SJSA1 (cell line): ENCODE measurements around the gene CXCR3. TPM values are rescaled to one million over a fixed set of nuclear protein-coding genes. Genes with fewer than 3 reads are reported as not detected.
"Not testable (repeated sequence)": the region's sequence is repeated elsewhere in the genome, so short reads cannot be mapped to it uniquely, and the experiment has no call there.

ENCODE experiments used
- DNase-seq, 2 experiments: peaks; one replicate each; pipeline ENCODE4 v3.0.0-alpha.2; 2015 to 2020; ENCODE audit warnings: low spot score in 2 of 2, low read depth in 1 of 2
- H3K27ac ChIP-seq: fragments of 250-450 bp; sonication (Bioruptor Pico); 2 replicates; pipeline ENCODE4 v1.5.1; 2020; ENCODE audit warnings: mild to moderate bottlenecking, moderate library complexity
- H3K27me3 ChIP-seq: fragments of 250-450 bp; sonication (Bioruptor Pico); replicated peaks from 2 replicates; pipeline ENCODE4 v1.5.1; 2020; ENCODE audit warnings: mild to moderate bottlenecking, moderate library complexity
- H3K36me3 ChIP-seq: fragments of 250-450 bp; sonication (Bioruptor Pico); 2 replicates; pipeline ENCODE4 v1.5.1; 2020; ENCODE audit warnings: mild to moderate bottlenecking
- H3K4me1 ChIP-seq: fragments of 250-450 bp; sonication (Bioruptor Pico); replicated peaks from 2 replicates; pipeline ENCODE4 v1.6.1; 2021; ENCODE audit warnings: mild to moderate bottlenecking
- H3K4me3 ChIP-seq: fragments of 250-450 bp; sonication (Bioruptor Pico); 2 replicates; pipeline ENCODE4 v1.5.1; 2020; ENCODE audit warnings: mild to moderate bottlenecking
- H3K9me3 ChIP-seq: fragments of 250-450 bp; sonication (Bioruptor Pico); replicated peaks from 2 replicates; pipeline ENCODE4 v1.5.1; 2020; ENCODE audit warnings: mild to moderate bottlenecking
- total RNA-seq: library from RNA; depleted of rRNA; stranded (reverse); fragments of >200 nt; shearing (Covaris generic); gene quantifications from 2 replicates; pipeline ENCODE4 v1.2.3, GENCODE V29; 2014

The CXCR3 gene
- total RNA-seq, 1 experiment from 2014 or later = not detected

DNA sequence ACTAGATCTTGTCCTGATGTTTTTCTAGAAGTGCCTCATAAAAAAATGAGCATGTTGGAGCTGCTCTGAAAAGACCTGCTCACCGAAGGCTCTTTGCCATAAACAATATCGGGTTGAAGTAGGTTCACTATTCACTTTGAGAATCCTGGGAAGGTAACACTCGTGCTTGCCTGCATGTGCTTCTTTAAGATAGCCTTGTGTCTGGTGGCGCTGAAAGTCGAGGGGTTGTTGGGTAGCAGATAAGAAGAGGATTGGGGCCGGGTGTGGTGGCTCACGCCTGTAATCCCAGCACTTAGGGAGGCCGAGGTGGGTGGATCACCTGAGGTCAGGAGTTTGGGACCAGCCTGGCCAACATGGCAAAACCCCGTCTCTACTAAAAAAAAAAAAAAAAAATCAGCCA is 6.6 kb downstream of the CXCR3 start:
- H3K27ac ChIP-seq, H3K27me3 ChIP-seq, H3K4me3 ChIP-seq, H3K4me1 ChIP-seq, H3K9me3 ChIP-seq, H3K36me3 ChIP-seq, DNase-seq: not testable (repeated sequence)

DNA sequence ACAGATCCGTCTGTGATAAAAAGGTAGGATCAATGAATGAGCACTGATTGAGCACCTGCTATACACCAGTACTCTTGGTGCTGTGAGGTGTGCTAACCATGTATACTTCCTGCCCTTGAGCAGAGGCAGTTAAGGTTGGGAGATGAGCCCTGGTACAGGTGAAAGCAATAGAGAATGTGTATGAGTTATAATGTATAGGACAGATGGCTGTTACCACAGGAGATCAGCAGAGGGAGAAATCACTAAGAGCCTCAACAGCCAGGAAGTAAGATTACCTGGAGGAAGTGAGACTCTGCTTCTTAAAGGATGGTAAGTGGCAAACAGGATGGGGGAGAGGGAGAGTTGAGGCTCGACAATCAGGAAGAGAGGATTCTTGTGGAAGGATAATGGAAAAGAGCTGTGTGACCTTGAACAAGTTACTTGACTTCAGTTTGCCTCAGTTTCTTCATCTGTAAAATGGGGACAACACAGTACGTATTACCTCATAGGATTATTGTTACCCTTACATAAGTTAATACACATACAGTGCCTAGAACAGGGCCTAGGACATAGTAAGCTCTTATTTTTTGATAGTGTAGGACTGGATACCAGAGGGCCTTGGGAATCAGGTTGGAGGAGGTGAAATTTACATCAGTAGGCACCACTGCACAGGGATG is 9.1 kb downstream of the CXCR3 start:
- DNase-seq = no peak
- Histone ChIP-seq H3K9me3 (no peaks in the 10 kb centered on the region), H3K4me3 (no peak overlapping the region), H3K27ac (no peak overlapping the region), H3K4me1 (no peaks in the 10 kb centered on the region), H3K36me3 (0 out of 2 replicates have a peak, but pooled peaks cover 4% of the 10 kb centered on the region), H3K27me3 (no peaks in the 10 kb centered on the region)

DNA sequence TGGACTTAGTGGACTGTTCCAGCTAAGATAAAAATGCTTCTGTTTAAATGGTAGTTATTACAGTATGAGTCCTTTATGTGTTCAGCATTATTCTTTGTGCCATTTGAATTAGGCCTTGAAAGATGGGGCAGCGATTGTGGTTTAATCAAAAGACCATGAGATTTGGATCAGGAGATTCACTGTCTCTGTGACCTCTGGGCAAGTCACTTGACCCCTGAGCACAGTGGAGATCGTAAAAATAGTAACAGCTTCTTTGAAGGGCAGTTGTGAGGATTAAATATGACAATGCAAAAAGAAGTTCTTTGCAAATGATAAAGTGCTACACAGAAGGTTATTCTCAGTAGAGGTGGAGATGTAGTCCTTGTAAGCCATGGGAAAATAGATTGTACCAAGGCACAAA is 10.8 kb downstream of the CXCR3 start:
- Histone ChIP-seq H3K27ac (no peak overlapping the region), H3K4me3 (no peak overlapping the region), H3K27me3 (no peaks in the 10 kb centered on the region), H3K4me1 (no peaks in the 10 kb centered on the region), H3K36me3 (peaks cover 8% of the 10 kb centered on the region; the same call in 1 of the 2 replicates), H3K9me3 (no peaks in the 10 kb centered on the region)
- no peak for DNase-seq

DNA sequence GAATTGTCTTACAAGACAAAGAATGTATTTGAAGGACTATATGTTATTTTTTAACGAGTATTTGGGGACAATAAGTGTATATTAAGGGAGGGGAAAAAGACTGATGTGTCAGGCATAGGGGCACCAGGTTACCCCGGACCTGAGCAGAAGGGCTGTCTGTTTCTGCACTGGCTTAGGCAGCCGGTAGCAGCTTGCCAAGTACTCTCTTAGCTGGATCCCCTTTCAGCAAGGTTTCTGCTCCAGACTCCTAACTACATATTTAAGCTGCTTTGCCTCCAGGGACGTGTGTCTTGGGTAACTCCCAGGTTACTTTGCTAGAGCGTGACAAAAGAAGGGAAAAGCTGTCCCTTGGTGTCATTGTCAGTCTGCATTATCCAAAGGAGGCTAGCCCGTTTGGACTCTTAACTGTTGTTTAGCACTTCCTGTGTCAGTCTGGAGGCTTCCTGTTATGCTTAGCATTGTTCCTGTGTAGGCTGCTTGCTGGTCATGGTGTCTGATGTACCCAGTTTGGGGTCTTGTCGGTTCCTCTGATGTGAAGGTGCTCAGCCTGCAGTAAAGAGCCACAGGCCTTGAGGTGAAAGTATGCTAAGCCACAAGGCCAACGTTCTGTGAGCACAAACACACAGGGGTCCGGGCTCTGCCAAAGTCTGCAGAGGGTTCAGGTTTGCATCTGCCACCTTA is 11.6 kb downstream of the CXCR3 start:
- H3K27ac ChIP-seq = no peak overlapping the region
- H3K36me3 ChIP-seq = peaks cover 8% of the 10 kb centered on the region; the same call in 1 of the 2 replicates
- H3K4me3 ChIP-seq = no peak overlapping the region

DNA sequence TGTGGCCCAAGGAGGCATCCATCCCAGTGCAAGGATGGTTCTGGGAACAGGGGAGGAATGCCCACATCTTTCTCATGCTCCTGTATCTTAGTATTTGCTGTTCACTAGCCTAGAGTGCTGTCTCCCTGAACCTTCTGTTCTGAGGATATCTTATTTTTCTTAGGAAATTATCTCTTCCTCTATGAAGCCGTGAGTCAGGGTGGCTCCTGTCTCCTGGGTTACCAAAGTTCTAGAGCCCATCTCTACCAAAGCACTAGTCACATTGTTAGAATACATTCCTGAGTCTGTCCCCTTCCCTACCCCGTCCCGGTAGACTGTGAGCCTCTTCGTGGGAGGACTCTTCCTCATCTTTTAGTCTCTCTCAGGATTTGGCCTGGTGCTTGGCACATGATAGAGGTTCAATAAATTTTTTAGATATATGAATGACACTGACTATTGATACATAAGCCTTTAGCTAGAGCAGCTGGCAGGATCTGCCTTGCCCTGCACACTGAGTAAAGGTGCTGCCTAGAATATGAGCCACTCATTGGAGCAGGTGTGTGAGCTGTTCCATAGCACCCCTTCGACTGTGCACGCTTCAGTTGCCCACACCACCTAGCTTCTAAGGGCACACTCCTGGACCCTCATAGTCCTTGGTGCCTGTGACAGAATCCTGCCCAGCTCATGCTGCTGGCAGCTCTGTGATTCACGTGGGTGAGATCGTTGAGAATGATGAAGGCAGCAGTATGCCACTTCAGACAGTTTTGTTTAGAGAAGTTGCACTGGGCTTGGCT is 13.3 kb downstream of the CXCR3 start:
- Histone ChIP-seq H3K9me3 (no peaks in the 10 kb centered on the region), H3K27ac (no peak overlapping the region), H3K4me1 (no peaks in the 10 kb centered on the region), H3K27me3 (no peaks in the 10 kb centered on the region), H3K36me3 (peaks cover 8% of the 10 kb centered on the region; the same call in 1 of the 2 replicates), H3K4me3 (no peak overlapping the region)
- no peak for DNase-seq

More for the DNA sequence above, 11.6 kb downstream of the CXCR3 start:
- Histone ChIP-seq H3K9me3 (no peaks in the 10 kb centered on the region), H3K4me1 (no peaks in the 10 kb centered on the region), H3K27me3 (no peaks in the 10 kb centered on the region)
- no peak for DNase-seq

DNA sequence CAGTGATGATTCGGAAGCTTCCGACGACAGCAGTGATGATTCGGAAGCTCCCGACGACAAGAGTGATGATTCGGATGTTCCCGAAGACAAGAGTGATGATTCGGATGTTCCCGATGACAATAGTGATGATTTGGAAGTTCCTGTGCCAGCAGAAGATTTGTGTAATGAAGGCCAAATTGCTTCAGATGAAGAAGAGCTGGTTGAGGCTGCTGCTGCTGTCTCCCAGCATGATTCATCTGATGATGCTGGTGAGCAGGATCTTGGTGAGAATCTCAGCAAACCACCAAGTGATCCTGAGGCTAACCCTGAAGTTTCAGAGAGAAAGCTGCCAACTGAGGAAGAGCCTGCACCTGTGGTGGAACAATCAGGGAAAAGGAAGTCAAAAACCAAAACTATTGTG is 14.2 kb downstream of the CXCR3 start:
- Histone ChIP-seq H3K4me1 (no peaks in the 10 kb centered on the region), H3K36me3 (peaks cover 7% of the 10 kb centered on the region; the same call in 1 of the 2 replicates), H3K4me3 (no peak overlapping the region), H3K27ac (no peak overlapping the region), H3K9me3 (no peaks in the 10 kb centered on the region), H3K27me3 (no peaks in the 10 kb centered on the region)
- no peak for DNase-seq

DNA sequence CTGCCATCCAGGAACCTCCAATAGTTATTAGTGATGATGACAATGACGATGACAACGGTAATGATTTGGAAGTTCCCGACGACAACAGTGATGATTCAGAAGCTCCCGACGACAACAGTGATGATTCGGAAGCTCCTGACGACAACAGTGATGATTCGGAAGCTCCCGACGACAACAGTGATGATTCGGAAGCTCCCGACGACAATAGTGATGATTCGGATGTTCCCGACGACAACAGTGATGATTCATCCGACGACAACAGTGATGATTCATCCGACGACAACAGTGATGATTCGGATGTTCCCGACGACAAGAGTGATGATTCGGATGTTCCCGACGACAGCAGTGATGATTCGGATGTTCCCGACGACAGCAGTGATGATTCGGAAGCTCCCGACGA is 14.7 kb downstream of the CXCR3 start:
- no peak overlapping the region for H3K4me3 ChIP-seq
- no peaks in the 10 kb centered on the region for H3K4me1 ChIP-seq
- H3K27me3 ChIP-seq = no peaks in the 10 kb centered on the region
- no peaks in the 10 kb centered on the region for H3K9me3 ChIP-seq
- no peak for DNase-seq
- H3K27ac ChIP-seq = no peak overlapping the region
- H3K36me3 ChIP-seq = peaks cover 4% of the 10 kb centered on the region; the same call in 1 of the 2 replicates

DNA sequence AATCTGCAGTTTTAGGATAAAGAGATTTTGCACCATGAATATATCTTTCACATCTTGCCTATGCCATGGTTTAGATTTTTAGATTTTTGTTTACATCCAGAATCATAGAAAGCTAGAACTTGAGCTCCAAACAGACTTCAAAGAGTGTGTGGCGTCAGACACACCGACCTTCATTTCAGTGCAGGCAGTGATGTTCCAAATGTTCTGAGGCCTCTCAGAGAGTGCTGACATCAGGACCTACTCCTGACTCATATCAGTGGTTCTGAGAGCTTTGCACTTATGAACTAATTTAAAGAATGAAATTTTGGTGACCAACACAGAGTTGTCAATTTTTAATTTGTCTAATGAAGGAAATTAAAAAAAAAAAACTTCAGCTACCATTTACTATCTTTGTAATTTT is 18.3 kb downstream of the CXCR3 start:
- no peak overlapping the region for H3K27ac ChIP-seq
- DNase-seq = no peak
- no peaks in the 10 kb centered on the region for H3K4me1 ChIP-seq
- no peaks in the 10 kb centered on the region for H3K9me3 ChIP-seq
- H3K4me3 ChIP-seq = no peak overlapping the region
- H3K36me3 ChIP-seq = peaks cover 4% of the 10 kb centered on the region; the same call in 1 of the 2 replicates
- H3K27me3 ChIP-seq = no peaks in the 10 kb centered on the region

DNA sequence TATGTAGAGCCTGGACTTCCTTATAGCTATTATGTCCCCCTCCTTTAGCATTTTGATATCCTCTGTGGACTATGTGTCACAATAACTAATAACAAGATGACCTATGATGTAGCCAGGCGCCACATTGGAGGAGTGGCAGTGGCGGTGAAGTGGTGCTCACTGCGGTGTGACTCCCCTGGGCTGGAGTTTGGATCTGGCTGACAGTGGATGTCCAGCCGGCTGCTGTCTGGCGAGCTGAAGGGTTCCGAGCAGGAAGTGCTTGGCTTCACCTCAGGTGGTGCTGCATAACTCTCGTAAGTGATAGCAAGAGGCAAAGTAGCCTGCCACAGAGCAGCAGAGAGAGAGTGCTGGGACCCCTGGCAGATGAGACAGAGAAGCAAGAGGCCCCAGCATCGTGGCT is 25.1 kb downstream of the CXCR3 start:
- not testable (repeated sequence) for H3K9me3 ChIP-seq, H3K27me3 ChIP-seq, H3K4me3 ChIP-seq, DNase-seq, H3K4me1 ChIP-seq, H3K36me3 ChIP-seq, H3K27ac ChIP-seq

DNA sequence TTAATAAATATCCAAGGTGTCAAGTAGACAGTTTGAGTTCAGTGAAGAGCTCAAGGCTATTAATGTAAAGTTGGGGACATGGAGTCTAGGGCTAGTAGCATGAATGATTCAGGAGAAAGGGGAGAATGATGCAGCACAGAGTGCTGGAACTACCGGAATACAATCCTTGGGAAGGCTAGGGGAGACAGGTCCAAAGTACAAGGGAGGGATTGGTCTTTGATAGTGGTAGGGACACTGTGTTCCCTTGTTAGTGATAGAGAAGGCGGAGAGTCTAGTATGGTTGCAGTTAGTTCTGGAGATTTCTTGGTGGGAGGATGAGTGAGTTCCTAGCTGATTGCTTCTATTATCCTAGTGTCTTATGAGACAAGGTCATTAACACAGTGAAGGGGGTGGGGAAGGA is 31.4 kb downstream of the CXCR3 start:
- DNase-seq = no peak
- Histone ChIP-seq H3K27ac (no peak overlapping the region), H3K27me3 (no peaks in the 10 kb centered on the region), H3K36me3 (no peaks in the 10 kb centered on the region), H3K4me1 (no peaks in the 10 kb centered on the region), H3K9me3 (no peaks in the 10 kb centered on the region), H3K4me3 (no peak overlapping the region)

DNA sequence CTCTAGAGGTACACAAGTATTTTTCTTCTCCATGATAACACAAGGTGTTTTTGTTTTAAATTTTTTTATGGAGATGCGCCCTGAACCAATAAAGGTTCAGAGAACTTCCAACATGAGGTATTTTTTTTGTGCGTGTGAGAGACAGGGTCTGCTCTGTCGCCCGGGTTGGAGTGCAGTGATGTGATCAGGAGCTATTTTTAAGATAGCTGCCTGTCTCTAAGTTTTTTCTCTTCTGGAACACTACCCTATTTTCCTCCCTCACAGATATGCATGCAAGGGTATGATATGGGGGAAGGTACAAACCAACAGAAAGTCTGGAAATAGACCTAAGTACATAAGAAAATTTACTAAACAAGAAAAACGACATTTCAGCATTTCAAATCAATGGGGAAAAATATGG is 37.1 kb downstream of the CXCR3 start:
- Histone ChIP-seq H3K27me3 (no peaks in the 10 kb centered on the region), H3K27ac (no peak overlapping the region), H3K4me3 (no peak overlapping the region), H3K36me3 (peaks cover 4% of the 10 kb centered on the region; the same call in 1 of the 2 replicates), H3K4me1 (no peaks in the 10 kb centered on the region), H3K9me3 (no peaks in the 10 kb centered on the region)
- DNase-seq = no peak

DNA sequence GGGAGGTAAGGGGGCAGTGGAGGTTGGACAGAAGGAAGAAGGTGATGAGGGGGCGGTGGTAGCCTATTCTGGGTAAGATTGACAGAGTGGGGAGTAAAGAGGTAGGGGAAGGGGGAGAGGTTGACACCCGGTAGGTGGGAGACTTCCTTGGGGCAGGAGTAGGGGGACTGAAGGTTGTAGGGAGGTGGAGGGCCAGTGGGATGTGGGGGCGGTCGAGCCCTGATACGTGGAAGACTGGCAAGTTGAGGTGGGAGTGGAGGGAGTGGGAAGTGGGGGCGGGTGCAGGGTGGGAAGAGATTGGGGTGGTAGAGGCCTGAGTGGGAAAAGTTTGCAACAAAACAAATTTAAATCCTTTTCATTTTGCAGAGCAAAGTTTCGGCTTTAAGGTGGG is 38.3 kb downstream of the CXCR3 start:
- H3K36me3 ChIP-seq = peaks cover 9% of the 10 kb centered on the region; the same call in 1 of the 2 replicates
- H3K4me1 ChIP-seq = no peaks in the 10 kb centered on the region
- no peak overlapping the region for H3K4me3 ChIP-seq
- H3K27ac ChIP-seq = no peak overlapping the region
- H3K27me3 ChIP-seq = no peaks in the 10 kb centered on the region
- no peaks in the 10 kb centered on the region for H3K9me3 ChIP-seq
- DNase-seq = no peak

DNA sequence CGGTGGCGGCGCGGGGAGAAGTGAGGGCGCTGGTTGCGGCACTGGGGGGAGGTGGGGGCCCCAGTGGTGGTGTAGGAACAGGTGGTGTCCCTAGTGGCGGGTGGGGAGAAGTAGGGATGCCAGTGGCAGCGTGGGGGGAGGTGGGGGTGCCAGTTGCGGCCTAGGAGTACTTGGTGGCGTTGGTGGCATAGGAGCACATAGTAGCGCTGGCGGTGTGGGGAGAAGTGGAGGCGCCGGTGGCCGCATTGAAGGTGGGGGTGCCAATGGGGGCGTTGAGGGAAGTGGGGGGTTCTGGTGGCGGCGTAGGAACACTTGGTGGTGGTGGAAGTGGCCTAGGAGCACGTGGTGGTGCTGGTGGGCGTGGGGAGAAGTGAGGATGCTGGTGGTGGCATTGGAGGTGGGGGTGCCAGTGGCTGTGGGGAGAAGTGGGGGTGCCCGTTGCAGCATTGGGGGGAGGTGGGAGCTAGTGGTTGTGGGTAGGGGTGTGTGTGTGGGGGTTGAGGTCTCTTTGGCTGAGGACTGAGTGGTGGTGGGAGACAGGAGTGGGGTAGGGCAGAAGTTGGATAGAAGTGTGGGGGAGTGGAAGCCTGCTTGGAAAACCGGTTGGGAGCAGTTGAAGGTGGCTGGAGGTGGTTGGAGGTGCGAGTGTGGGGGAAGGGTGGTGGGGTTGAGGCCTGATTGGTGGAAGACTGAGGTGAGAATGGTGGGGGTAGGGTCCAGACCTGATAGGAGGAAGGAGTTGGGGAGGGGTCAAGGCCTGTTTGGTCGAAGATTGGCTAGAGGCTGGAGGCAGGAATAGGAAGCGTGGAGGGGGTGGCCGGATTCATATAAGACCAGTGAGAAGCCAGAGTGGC is 38.9 kb downstream of the CXCR3 start:
- Histone ChIP-seq H3K4me1 (no peaks in the 10 kb centered on the region), H3K36me3 (peaks cover 14% of the 10 kb centered on the region; the same call in 1 of the 2 replicates), H3K27me3 (no peaks in the 10 kb centered on the region), H3K27ac (no peak overlapping the region), H3K9me3 (no peaks in the 10 kb centered on the region), H3K4me3 (no peak overlapping the region)
- DNase-seq = no peak
